Astrocyte (in vitro differentiated cells and primary cell): ENCODE data around the gene OR14I1. TPM values are rescaled to one million over a fixed set of nuclear protein-coding genes. Genes with fewer than 3 reads are reported as not detected.
"Not testable (repeated sequence)": the region's sequence is repeated elsewhere in the genome, so short reads cannot be mapped to it uniquely, and the experiment has no call there.

Experiments used
- DNase-seq: peaks from one replicate; pipeline ENCODE4 v3.0.0-alpha.2; 2010; ENCODE audit warnings: low read depth
- FAIRE-seq: peaks from 2 replicates; lab custom pipeline; 2011; peaks lifted over from hg19 to GRCh38; lab: Jason Lieb, UNC
- H2AFZ ChIP-seq: 2 replicates; pipeline ENCODE4 v1.6.0; 2012; ENCODE audit warnings: low read depth, low read length, inconsistent platforms
- H3K27ac ChIP-seq: 2 replicates; pipeline ENCODE4 v1.5.1; 2011; ENCODE audit warnings: low read depth, low read length, inconsistent platforms
- H3K27me3 ChIP-seq: 2 replicates; pipeline ENCODE4 v1.6.0; 2011; ENCODE audit warnings: low read length, inconsistent platforms; ENCODE audit not compliant: insufficient read depth
- H3K36me3 ChIP-seq: 2 replicates; pipeline ENCODE4 v1.5.1; 2011; ENCODE audit warnings: low read length, inconsistent platforms; ENCODE audit not compliant: insufficient read depth
- H3K4me1 ChIP-seq: 2 replicates; pipeline ENCODE4 v1.5.1; 2011; ENCODE audit warnings: low read length, inconsistent platforms; ENCODE audit not compliant: insufficient read depth
- H3K4me2 ChIP-seq: 2 replicates; pipeline ENCODE4 v1.6.0; 2012; ENCODE audit warnings: low read length, inconsistent platforms
- H3K4me3 ChIP-seq: 2 replicates; pipeline ENCODE4 v1.5.1; 2011; ENCODE audit warnings: low read depth, mild to moderate bottlenecking, low read length, inconsistent platforms; ENCODE audit not compliant: insufficient read depth
- H3K79me2 ChIP-seq: 2 replicates; pipeline ENCODE4 v1.6.0; 2012; ENCODE audit warnings: mild to moderate bottlenecking, low read length, inconsistent platforms; ENCODE audit not compliant: insufficient read depth
- H3K9ac ChIP-seq: 2 replicates; pipeline ENCODE4 v1.6.0; 2012; ENCODE audit warnings: mild to moderate bottlenecking, low read length, inconsistent platforms
- H3K9me3 ChIP-seq: 2 replicates; pipeline ENCODE4 v1.5.1; 2012; ENCODE audit warnings: low read depth, mild to moderate bottlenecking, low read length, inconsistent platforms; ENCODE audit not compliant: insufficient read depth
- H4K20me1 ChIP-seq: 2 replicates; pipeline ENCODE4 v1.6.0; 2012; ENCODE audit warnings: low read length, inconsistent platforms; ENCODE audit not compliant: insufficient read depth
- H3K27ac Mint-ChIP-seq: one replicate; pipeline ENCODE4 v1.8.0; 2021; ENCODE audit warnings: mild to moderate bottlenecking, mixed read lengths; ENCODE audit not compliant: unreplicated experiment
- H3K27me3 Mint-ChIP-seq: one replicate; pipeline ENCODE4 v1.8.0; 2021; ENCODE audit warnings: low read depth, mixed read lengths; ENCODE audit not compliant: unreplicated experiment
- H3K36me3 Mint-ChIP-seq: one replicate; pipeline ENCODE4 v1.8.0; 2021; ENCODE audit warnings: low read depth, mixed read lengths; ENCODE audit not compliant: unreplicated experiment
- H3K4me1 Mint-ChIP-seq: one replicate; pipeline ENCODE4 v1.8.0; 2021; ENCODE audit warnings: low read depth, mixed read lengths; ENCODE audit not compliant: unreplicated experiment
- H3K4me3 Mint-ChIP-seq: one replicate; pipeline ENCODE4 v1.8.0; 2021; ENCODE audit warnings: mild to moderate bottlenecking, moderate library complexity, mixed read lengths; ENCODE audit not compliant: unreplicated experiment
- H3K9me3 Mint-ChIP-seq: one replicate; pipeline ENCODE4 v1.8.0; 2021; ENCODE audit warnings: mild to moderate bottlenecking, mixed read lengths; ENCODE audit not compliant: unreplicated experiment
- CTCF ChIP-seq: IDR thresholded peaks from 2 replicates; pipeline ENCODE4 v1.5.1; 2011; ENCODE audit warnings: low read depth, mild to moderate bottlenecking, inconsistent platforms, low read length, moderate library complexity; ENCODE audit not compliant: insufficient read depth
- EZH2 ChIP-seq: IDR thresholded peaks from 2 replicates; pipeline ENCODE4 v1.6.1; 2012; ENCODE audit warnings: mild to moderate bottlenecking, low read length, inconsistent platforms; ENCODE audit not compliant: insufficient read depth
- total RNA-seq: library from RNA; stranded (reverse); gene quantifications from 2 replicates; pipeline ENCODE4 v1.2.1, GENCODE V29; 2021

OR14I1 gene
- total RNA-seq, 1 donor from 2014 or later = not detected

- Mint-ChIP-seq H3K4me3 (no peak overlapping the region), H3K4me1 (no peaks in the 10 kb centered on the region)
- H3K79me2 ChIP-seq = no peaks in the 10 kb centered on the region
Observed at GRCh38 chr1:248681651-248682050, 20.9 kb downstream of the OR14I1 start.

GRCh38 chr1:248670003-248670402, 32.6 kb downstream of the OR14I1 start:
- no peak overlapping the region for H3K4me3 Mint-ChIP-seq
- H3K9me3 Mint-ChIP-seq = no peaks in the 10 kb centered on the region
- DNase-seq = peak; percentile 1

More at GRCh38 chr1:248681651-248682050, 20.9 kb downstream of the OR14I1 start:
- H2AFZ ChIP-seq = no peak overlapping the region
- DNase-seq = no peak
- no peak overlapping the region for H3K4me2 ChIP-seq
- H3K4me1 ChIP-seq = no peaks in the 10 kb centered on the region
- Mint-ChIP-seq H3K9me3 (peaks cover 7% of the 10 kb centered on the region), H3K27ac (no peak overlapping the region), H3K27me3 (no peaks in the 10 kb centered on the region), H3K36me3 (no peaks in the 10 kb centered on the region)
- no peaks in the 10 kb centered on the region for H3K27me3 ChIP-seq
- no peak overlapping the region for H3K4me3 ChIP-seq
- H3K9me3 ChIP-seq = no peaks in the 10 kb centered on the region
- FAIRE-seq = no peak
- H3K9ac ChIP-seq = no peak overlapping the region
- no peaks in the 10 kb centered on the region for H3K36me3 ChIP-seq
- TF ChIP-seq CTCF = no peak
- TF ChIP-seq EZH2 = no peak
- H4K20me1 ChIP-seq = no peaks in the 10 kb centered on the region
- H3K27ac ChIP-seq = no peak overlapping the region

DNA sequence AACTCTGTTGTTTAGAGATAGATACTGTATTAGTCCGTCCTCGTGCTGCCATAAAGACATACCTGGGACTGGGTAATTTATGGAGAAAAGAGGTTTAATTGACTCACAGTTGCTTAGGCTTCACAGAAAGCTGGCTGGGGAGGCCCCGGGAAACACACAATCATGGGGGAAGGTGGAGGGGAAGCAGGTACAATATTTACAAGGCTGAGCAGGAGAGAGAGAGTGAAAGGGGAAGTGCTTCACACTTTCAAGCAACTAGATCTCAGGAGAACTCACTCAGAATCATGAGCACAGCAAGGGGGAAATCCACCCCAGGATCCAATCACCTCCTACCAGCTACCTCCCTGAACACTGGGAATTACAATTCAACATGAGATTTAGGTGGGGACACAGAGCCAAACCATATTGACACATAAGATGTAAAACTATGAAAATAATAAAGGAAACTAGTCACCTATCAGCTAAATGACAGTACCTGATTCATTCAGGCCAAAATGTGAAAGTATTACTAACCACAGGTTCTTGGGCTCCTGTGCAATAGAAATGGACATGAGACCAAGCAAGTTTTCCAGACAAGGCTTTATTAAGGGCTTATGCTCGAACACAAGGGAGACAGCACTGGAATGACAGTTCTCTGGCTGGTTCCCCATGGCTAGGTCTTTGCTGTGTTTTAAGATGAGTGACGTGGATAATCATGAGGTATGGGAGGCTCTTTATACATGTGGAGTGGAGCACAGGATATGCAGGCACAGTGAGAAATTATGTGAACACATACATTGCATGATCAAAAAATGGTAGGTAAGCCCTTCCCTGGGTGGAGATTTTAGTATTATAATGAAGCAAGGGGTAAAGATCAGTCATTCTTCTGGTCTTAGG, 38.9 kb downstream of the OR14I1 start:
- H3K4me3 Mint-ChIP-seq, H3K9ac ChIP-seq, DNase-seq, H3K9me3 ChIP-seq, H3K27me3 Mint-ChIP-seq, H3K4me2 ChIP-seq, H3K36me3 ChIP-seq, FAIRE-seq, H3K27ac ChIP-seq, H3K36me3 Mint-ChIP-seq, H3K27ac Mint-ChIP-seq, H2AFZ ChIP-seq, H3K27me3 ChIP-seq, H3K4me3 ChIP-seq, H4K20me1 ChIP-seq, H3K79me2 ChIP-seq, H3K4me1 ChIP-seq, H3K4me1 Mint-ChIP-seq: not testable (repeated sequence)
- H3K9me3 Mint-ChIP-seq = peaks cover 19% of the 10 kb centered on the region

More at GRCh38 chr1:248670003-248670402, 32.6 kb downstream of the OR14I1 start:
- peaks cover 3% of the 10 kb centered on the region for H3K9me3 ChIP-seq
- no peaks in the 10 kb centered on the region for H3K27me3 Mint-ChIP-seq
- no peaks in the 10 kb centered on the region for H3K36me3 ChIP-seq
- H3K27ac Mint-ChIP-seq = no peak overlapping the region
- no peak for FAIRE-seq
- no peaks in the 10 kb centered on the region for H4K20me1 ChIP-seq
- H3K4me3 ChIP-seq = no peak overlapping the region
- TF ChIP-seq EZH2 (no peak), CTCF (no peak)
- H3K79me2 ChIP-seq = no peaks in the 10 kb centered on the region
- H3K27ac ChIP-seq = no peak overlapping the region
- no peaks in the 10 kb centered on the region for H3K4me1 Mint-ChIP-seq
- no peaks in the 10 kb centered on the region for H3K27me3 ChIP-seq
- no peak overlapping the region for H3K9ac ChIP-seq
- H3K4me1 ChIP-seq = no peaks in the 10 kb centered on the region
- no peaks in the 10 kb centered on the region for H3K36me3 Mint-ChIP-seq
- no peak overlapping the region for H3K4me2 ChIP-seq
- H2AFZ ChIP-seq = no peak overlapping the region

- not testable (repeated sequence) for H3K79me2 ChIP-seq, H3K27ac Mint-ChIP-seq, H3K36me3 ChIP-seq, H3K4me1 ChIP-seq, H3K27me3 Mint-ChIP-seq, DNase-seq, H3K36me3 Mint-ChIP-seq, H3K4me3 Mint-ChIP-seq, H3K9me3 Mint-ChIP-seq, H3K9me3 ChIP-seq, H3K4me2 ChIP-seq, H3K4me3 ChIP-seq, H3K9ac ChIP-seq, H3K27me3 ChIP-seq, H3K4me1 Mint-ChIP-seq, FAIRE-seq, H2AFZ ChIP-seq, H3K27ac ChIP-seq, H4K20me1 ChIP-seq
Observed at GRCh38 chr1:248656797-248657196, 45.8 kb downstream of the OR14I1 start.
